CD4-positive, alpha-beta T cell treated with Interleukin-6 for 4 hours (primary cell): ENCODE results near the gene MEF2D.

Experiments
- DNase-seq: peaks from one replicate; pipeline ENCODE4 v3.0.0-alpha.2; 2020; ENCODE audit warnings: mixed read lengths

Gene MEF2D

GRCh38 chr1:156499842-156500542 lies 583 bp downstream of the MEF2D start:
- DNase-seq: peak; percentile 51

GRCh38 chr1:156499194-156499841 lies 1.3 kb downstream of the MEF2D start:
- DNase-seq: no peak

- DNase-seq: no peak
Observed at GRCh38 chr1:156498432-156499193, 2.0 kb downstream of the MEF2D start.

GRCh38 chr1:156497743-156498431 lies 2.7 kb downstream of the MEF2D start:
- no peak for DNase-seq

- no peak for DNase-seq
Observed at GRCh38 chr1:156497078-156497742, 3.4 kb downstream of the MEF2D start.

- DNase-seq: no peak
Observed at GRCh38 chr1:156496211-156496761, 4.3 kb downstream of the MEF2D start.

- no peak for DNase-seq
Observed at GRCh38 chr1:156495401-156496140, 5.0 kb downstream of the MEF2D start.

GRCh38 chr1:156494309-156494895 lies 6.2 kb downstream of the MEF2D start:
- no peak for DNase-seq

GRCh38 chr1:156493742-156494141 lies 6.8 kb downstream of the MEF2D start:
- no peak for DNase-seq

- no peak for DNase-seq
Observed at GRCh38 chr1:156493154-156493631, 7.4 kb downstream of the MEF2D start.

GRCh38 chr1:156492591-156493080 lies 7.9 kb downstream of the MEF2D start:
- no peak for DNase-seq

GRCh38 chr1:156492013-156492590 lies 8.5 kb downstream of the MEF2D start:
- no peak for DNase-seq

GRCh38 chr1:156491151-156491949 lies 9.2 kb downstream of the MEF2D start:
- DNase-seq: no peak

- no peak for DNase-seq
Observed at GRCh38 chr1:156490401-156491032, 10.1 kb downstream of the MEF2D start.

- DNase-seq: no peak
Observed at GRCh38 chr1:156489935-156490293, 10.7 kb downstream of the MEF2D start.

GRCh38 chr1:156489166-156489934 lies 11.2 kb downstream of the MEF2D start:
- peak; percentile 52 for DNase-seq

GRCh38 chr1:156488566-156489165 lies 11.9 kb downstream of the MEF2D start:
- DNase-seq: no peak

GRCh38 chr1:156487862-156488261 lies 12.7 kb downstream of the MEF2D start:
- peak; percentile 31 for DNase-seq
